Muscle of leg (tissue), 11 donors: Measurements from ENCODE around the gene OR4E2. TPM values are rescaled to one million over a fixed set of nuclear protein-coding genes. Genes with fewer than 3 reads are reported as not detected.

Experiments used
- DNase-seq: peaks from one replicate; pipeline ENCODE4 v3.0.0; 2013
- H3K27ac ChIP-seq: one replicate; pipeline ENCODE4 v1.5.1; 2013; ENCODE audit warnings: mild to moderate bottlenecking, low read length, control low read depth
- H3K27me3 ChIP-seq: one replicate; pipeline ENCODE4 v1.6.1; 2013; ENCODE audit warnings: low read length; ENCODE audit not compliant: control insufficient read depth, insufficient read depth
- H3K36me3 ChIP-seq: one replicate; pipeline ENCODE4 v1.6.1; 2013; ENCODE audit warnings: low read length; ENCODE audit not compliant: control insufficient read depth, insufficient read depth
- H3K4me1 ChIP-seq: one replicate; pipeline ENCODE4 v1.6.1; 2013; ENCODE audit warnings: low read length; ENCODE audit not compliant: control insufficient read depth, insufficient read depth
- H3K4me3 ChIP-seq: one replicate; pipeline ENCODE4 v1.5.1; 2013; ENCODE audit warnings: low read length, control low read depth
- H3K9me3 ChIP-seq: replicated peaks from 2 replicates; pipeline ENCODE4 v1.6.1; 2013; ENCODE audit warnings: low read depth, low read length; ENCODE audit not compliant: control insufficient read depth
- WGBS: methylation state at CpG from one replicate; pipeline ENCODE4 v1.1.5; 2013; ENCODE audit warnings: missing lambda C conversion rate; ENCODE audit not compliant: insufficient coverage; 5-methylcytosine and 5-hydroxymethylcytosine counted together
- polyA plus RNA-seq, 8 donors: library from polyadenylated mRNA; unstranded; fragments of 120-200 nt; gene quantifications; one replicate each; pipeline versions ENCODE4 v1.2.1 to v1.2.3, GENCODE V29; 2013; ENCODE audit warnings: inconsistent platforms in 1 of 8, low replicate concordance in 1 of 8; ENCODE audit not compliant: insufficient read length in 8 of 8, insufficient read depth in 1 of 8
- total RNA-seq: library from RNA; stranded (reverse); fragments of 120-200 nt; gene quantifications from one replicate; pipeline ENCODE4 v1.2.4, GENCODE V29; 2013

Gene OR4E2
- total and polyA plus RNA-seq, 9 donors: 0.04 TPM; not detected in 8

DNA sequence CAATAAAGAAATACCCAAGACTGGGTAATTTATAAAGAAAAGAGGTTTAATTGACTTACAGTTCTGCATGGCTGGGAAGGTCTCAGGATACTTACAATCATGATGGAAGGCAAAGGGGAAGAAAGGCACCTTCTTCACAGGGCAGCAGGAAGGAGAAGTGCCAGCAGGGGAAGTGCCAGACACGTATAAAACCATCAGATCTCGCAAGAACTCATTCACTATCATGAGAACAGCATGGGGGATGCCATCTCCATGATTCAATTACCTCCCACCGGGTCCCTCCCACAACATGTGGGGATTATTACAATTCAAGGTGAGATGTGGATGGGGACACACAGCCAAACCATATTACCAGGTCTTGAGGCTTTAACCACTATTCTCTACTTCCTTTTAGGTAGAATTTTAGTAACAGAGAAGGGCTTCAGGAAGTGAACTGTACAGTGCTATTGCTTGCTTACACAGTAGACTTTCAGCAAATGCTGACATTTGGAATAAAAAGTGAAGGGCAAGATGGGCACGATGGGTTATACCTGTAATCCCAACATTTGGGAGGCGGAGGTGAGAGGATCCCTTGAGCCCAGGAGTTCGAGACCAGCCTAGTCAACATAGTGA is 60.8 kb downstream of the OR4E2 start:
- DNase-seq: no peak
- WGBS: 64% methylated on average over 3 of the region's 6 CpGs
- no peaks in the 10 kb centered on the region for H3K27me3 ChIP-seq
- no peaks in the 10 kb centered on the region for H3K36me3 ChIP-seq
- no peak overlapping the region for H3K4me3 ChIP-seq
- no peaks in the 10 kb centered on the region for H3K9me3 ChIP-seq
- no peak overlapping the region for H3K27ac ChIP-seq
- H3K4me1 ChIP-seq: no peaks in the 10 kb centered on the region

Other genes with a start within 250 kb of the OR4E2 start
- gene CHD8, start 197.7 kb upstream of the OR4E2 start, total RNA-seq: 46.8 TPM
- 10 to 100 TPM; 36.4 to 50.8 (median 42.6) TPM for gene CHD8, start 197.7 kb upstream of the OR4E2 start, polyA plus RNA-seq
- gene RAB2B, start 176.9 kb upstream of the OR4E2 start, total RNA-seq: 20.0 TPM
- 10 to 100 TPM; 17.3 to 25.2 (median 21.6) TPM for gene RAB2B, start 176.9 kb upstream of the OR4E2 start, polyA plus RNA-seq
- 24.7 TPM for gene TOX4, start 176.6 kb upstream of the OR4E2 start, total RNA-seq
- 10 to 100 TPM; 37.1 to 46.3 (median 40.4) TPM for gene TOX4, start 176.6 kb upstream of the OR4E2 start, polyA plus RNA-seq
- gene METTL3, start 142.5 kb upstream of the OR4E2 start, total RNA-seq: 56.3 TPM
- 10 to 100 TPM; 40.4 to 56.6 (median 45.5) TPM for gene METTL3, start 142.5 kb upstream of the OR4E2 start, polyA plus RNA-seq
- gene SALL2, start 127.5 kb upstream of the OR4E2 start, total RNA-seq: 7.1 TPM
- gene SALL2, start 127.5 kb upstream of the OR4E2 start, polyA plus RNA-seq: 10 to 100 TPM; 10.4 to 21.6 (median 15.2) TPM
- gene OR10G3, start 73.8 kb upstream of the OR4E2 start, total RNA-seq: not detected
- gene OR10G3, start 73.8 kb upstream of the OR4E2 start, polyA plus RNA-seq: under 1 TPM in 1 of 8 donors, not detected in 7; 0.13 TPM
- not detected for gene OR10G2, start 18.9 kb upstream of the OR4E2 start, total RNA-seq
- gene OR10G2, start 18.9 kb upstream of the OR4E2 start, polyA plus RNA-seq: not detected
- gene OR4E1, start 20.0 kb downstream of the OR4E2 start, total RNA-seq: not detected
- under 1 TPM in 1 of 8 donors, not detected in 7; 0.05 TPM for gene OR4E1, start 20.0 kb downstream of the OR4E2 start, polyA plus RNA-seq